Stimulated activated CD4-positive, alpha-beta T cell treated with anti-CD3 and anti-CD28 coated beads, Interleukin-1b, Interleukin-23, amount 100 ng/mL, for 1 hour (primary cell): ENCODE results near the gene S100A6.
"Not testable (repeated sequence)": the region's sequence is repeated elsewhere in the genome, so short reads cannot be mapped to it uniquely, and the experiment has no call there.

Source experiments
- DNase-seq, 2 donors: peaks; one replicate each; pipeline ENCODE4 v3.0.0-alpha.2; 2020; ENCODE audit warnings: low read depth in 2 of 2

Gene S100A6

GRCh38 chr1:153531638-153532037 is 4.2 kb downstream of the S100A6 start:
- DNase-seq, result no peak

GRCh38 chr1:153527683-153528040 is 8.1 kb downstream of the S100A6 start:
- DNase-seq, result no peak

- no peak for DNase-seq
Observed at GRCh38 chr1:153527023-153527682, 8.6 kb downstream of the S100A6 start.

GRCh38 chr1:153526132-153526543 is 9.7 kb downstream of the S100A6 start:
- DNase-seq, result no peak

GRCh38 chr1:153525088-153525728 is 10.6 kb downstream of the S100A6 start:
- no peak for DNase-seq

- not testable (repeated sequence) for DNase-seq
Observed at GRCh38 chr1:153522353-153523048, 13.3 kb downstream of the S100A6 start.

GRCh38 chr1:153521808-153522207 is 14.0 kb downstream of the S100A6 start:
- DNase-seq, result not testable (repeated sequence)

GRCh38 chr1:153520818-153521476 is 14.8 kb downstream of the S100A6 start:
- no peak for DNase-seq

- DNase-seq, result not testable (repeated sequence)
Observed at GRCh38 chr1:153520137-153520691, 15.6 kb downstream of the S100A6 start.

- no peak for DNase-seq
Observed at GRCh38 chr1:153519242-153519641, 16.5 kb downstream of the S100A6 start.

- DNase-seq, result no peak
Observed at GRCh38 chr1:153515504-153516394, 20.0 kb downstream of the S100A6 start.

- no peak for DNase-seq
Observed at GRCh38 chr1:153513666-153514065, 22.1 kb downstream of the S100A6 start.

- no peak for DNase-seq
Observed at GRCh38 chr1:153513023-153513422, 22.8 kb downstream of the S100A6 start.

GRCh38 chr1:153510984-153511410 is 24.8 kb downstream of the S100A6 start:
- peak; percentile 53 to 70 for DNase-seq

- DNase-seq, result peak in 1 of 2 donors; percentile 51
Observed at GRCh38 chr1:153509729-153510354, 25.9 kb downstream of the S100A6 start.

GRCh38 chr1:153509036-153509435 is 26.8 kb downstream of the S100A6 start:
- DNase-seq, result no peak

GRCh38 chr1:153507926-153508583 is 27.7 kb downstream of the S100A6 start:
- no peak for DNase-seq

GRCh38 chr1:153506831-153507413 is 28.9 kb downstream of the S100A6 start:
- DNase-seq, result no peak

- DNase-seq, result no peak
Observed at GRCh38 chr1:153506386-153506785, 29.4 kb downstream of the S100A6 start.

- no peak for DNase-seq
Observed at GRCh38 chr1:153505576-153505975, 30.2 kb downstream of the S100A6 start.
